HepG2 (cell line): Measurements from ENCODE around the gene CLN6.

ENCODE experiments used
- SOX13 ChIP-seq, 3 experiments: fragments of 450-650 bp in 1 of 3; sonication (generic) in 1 of 3; formaldehyde crosslinking in 1 of 3; IDR thresholded peaks in 2 of 3; conservative IDR thresholded peaks in 1 of 3; 2 replicates each; pipeline versions ENCODE4 v1.5.0 to v1.6.1; 2016 to 2020; ENCODE audit warnings: antibody characterized with exemption in 1 of 3, mild to moderate bottlenecking in 1 of 3, missing compliant biosample characterization in 1 of 3, missing genetic modification reagents in 1 of 3, moderate library complexity in 1 of 3
- ZBTB1 ChIP-seq: sonication (generic); formaldehyde crosslinking; IDR thresholded peaks from 2 replicates; pipeline ENCODE4 v1.4.0; 2020; ENCODE audit warnings: missing genetic modification reagents, borderline replicate concordance
- TF ChIP-seq, protein P1 (sequence below): sonication (generic); formaldehyde crosslinking; IDR thresholded peaks from 2 replicates; pipeline ENCODE4 v1.9.0; 2021; ENCODE audit warnings: missing genetic modification reagents, mild to moderate bottlenecking, borderline replicate concordance

DNA sequence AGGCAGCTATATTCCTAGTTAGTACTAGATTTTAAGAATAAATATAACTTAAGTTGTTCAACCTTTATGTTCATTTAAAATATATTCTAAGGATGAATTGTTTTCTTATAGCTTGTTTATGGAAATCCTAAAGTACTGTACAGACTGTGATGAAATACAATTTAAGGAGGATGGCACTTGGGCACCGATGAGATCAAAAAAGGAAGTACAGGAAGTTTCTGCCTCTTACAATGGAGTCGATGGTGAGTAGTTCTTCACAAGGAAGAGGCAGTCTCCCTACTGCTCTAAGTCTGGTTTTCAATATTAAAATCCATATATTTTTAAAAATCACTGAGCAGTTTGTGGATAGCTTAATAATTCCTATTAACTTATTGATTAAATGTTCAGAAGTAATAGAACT is 54.0 kb downstream of the CLN6 start:
- TF ChIP-seq ZBTB1 (no peak), SOX13 (IDR thresholded peaks at IDR 0.05) (no peak), SOX13 (CRISPR knock-in tag; conservative IDR thresholded peaks at IDR 0.05 in 1 of 2, IDR thresholded peaks at IDR 0.05 in 1 of 2) (no peak)
- TF ChIP-seq, protein P1, sequence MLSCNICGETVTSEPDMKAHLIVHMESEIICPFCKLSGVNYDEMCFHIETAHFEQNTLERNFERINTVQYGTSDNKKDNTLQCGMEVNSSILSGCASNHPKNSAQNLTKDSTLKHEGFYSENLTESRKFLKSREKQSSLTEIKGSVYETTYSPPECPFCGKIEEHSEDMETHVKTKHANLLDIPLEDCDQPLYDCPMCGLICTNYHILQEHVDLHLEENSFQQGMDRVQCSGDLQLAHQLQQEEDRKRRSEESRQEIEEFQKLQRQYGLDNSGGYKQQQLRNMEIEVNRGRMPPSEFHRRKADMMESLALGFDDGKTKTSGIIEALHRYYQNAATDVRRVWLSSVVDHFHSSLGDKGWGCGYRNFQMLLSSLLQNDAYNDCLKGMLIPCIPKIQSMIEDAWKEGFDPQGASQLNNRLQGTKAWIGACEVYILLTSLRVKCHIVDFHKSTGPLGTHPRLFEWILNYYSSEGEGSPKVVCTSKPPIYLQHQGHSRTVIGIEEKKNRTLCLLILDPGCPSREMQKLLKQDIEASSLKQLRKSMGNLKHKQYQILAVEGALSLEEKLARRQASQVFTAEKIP (CRISPR knock-in tag), result no peak
